BJ (cell line): ENCODE measurements around the gene ZBTB46. TPM values are rescaled to one million over a fixed set of nuclear protein-coding genes. Genes with fewer than 3 reads are reported as not detected.

Experiments used
- CTCF ChIA-PET: fragments of 350-600 bp; formaldehyde crosslinking; extraction: SDS; loops from one replicate; lab custom pipeline; 2021; ENCODE audit warnings: antibody characterized with exemption, inconsistent platforms; lab: Yijun Ruan, JAX
- POLR2A ChIA-PET: fragments of 300-600 bp; sonication (Branson Sonifier 250); formaldehyde crosslinking; extraction: SDS; loops from one replicate; lab custom pipeline; 2021; ENCODE audit warnings: antibody characterized with exemption; lab: Charles Lee
- DNase-seq: peaks from one replicate; pipeline ENCODE4 v3.0.0-alpha.2; 2011; ENCODE audit warnings: low read depth
- H3K27me3 ChIP-seq: 2 replicates; pipeline ENCODE4 v1.6.0; 2011; ENCODE audit warnings: low read length; ENCODE audit not compliant: control insufficient read depth, insufficient read depth
- H3K36me3 ChIP-seq: 2 replicates; pipeline ENCODE4 v1.5.1; 2011; ENCODE audit warnings: low read length; ENCODE audit not compliant: control insufficient read depth, insufficient read depth
- H3K4me3 ChIP-seq: 2 replicates; pipeline ENCODE4 v1.5.1; 2011; ENCODE audit warnings: low read depth, mild to moderate bottlenecking, control low read depth, low read length
- CTCF ChIP-seq: IDR thresholded peaks from 2 replicates; pipeline ENCODE4 v1.5.1; 2011; ENCODE audit warnings: low read depth, mild to moderate bottlenecking, control low read depth, inconsistent platforms, low read length, moderate library complexity; ENCODE audit not compliant: insufficient read depth
- polyA plus RNA-seq: library from polyadenylated mRNA; depleted of rRNA; stranded (reverse); fragments of >200 nt; gene quantifications from 2 replicates; pipeline ENCODE4 v1.2.3, GENCODE V29; 2011

ZBTB46 gene
- polyA plus RNA-seq, 1 experiment, result 0.32 TPM

GRCh38 chr20:63698739-63699465, 132.2 kb downstream of the ZBTB46 start:
- ChIA-PET CTCF (interaction anchor here (0.6 to 1.1 kb wide), 4 partner anchors 9 to 161 kb away, joined by 3 to 4 read pairs (median 4); partner anchors contain the start of genes ARFRP1 and ZGPAT), POLR2A (interaction anchor here (0.8 kb wide), 1 partner anchor 9 kb away, joined by 6 read pairs; the partner anchor contains the start of genes ARFRP1 and ZGPAT)
- TF ChIP-seq CTCF, result no peak
- DNase-seq, result peak; percentile 51
- Histone ChIP-seq H3K27me3 (no peaks in the 10 kb centered on the region), H3K36me3 (peaks cover 21% of the 10 kb centered on the region), H3K4me3 (no peak overlapping the region)

GRCh38 chr20:63697868-63698545, 133.1 kb downstream of the ZBTB46 start:
- no peak for DNase-seq
- ChIA-PET POLR2A (no interaction called here), CTCF (interaction anchor here (0.6 to 1.0 kb wide), 3 partner anchors 15 to 276 kb away, joined by 3 to 4 read pairs (median 3); no protein-coding TSS in a partner anchor)

GRCh38 chr20:63697357-63697867, 133.7 kb downstream of the ZBTB46 start:
- Histone ChIP-seq H3K36me3 (peaks cover 19% of the 10 kb centered on the region), H3K27me3 (no peaks in the 10 kb centered on the region), H3K4me3 (peak overlapping the region; percentile 31)
- TF ChIP-seq CTCF, result 0 out of 2 replicates have a peak, but pooled peaks have one; percentile 5
- DNase-seq, result no peak
- POLR2A ChIA-PET, result no interaction called here
- CTCF ChIA-PET, result interaction anchor here (1.0 to 1.2 kb wide), 2 partner anchors 14 to 276 kb away, joined by 4 to 5 read pairs; no protein-coding TSS in a partner anchor

More at GRCh38 chr20:63697868-63698545, 133.1 kb downstream of the ZBTB46 start:
- Histone ChIP-seq H3K4me3 (no peak overlapping the region), H3K27me3 (no peaks in the 10 kb centered on the region), H3K36me3 (peaks cover 19% of the 10 kb centered on the region)
- TF ChIP-seq CTCF, result no peak

GRCh38 chr20:63696628-63697356, 134.3 kb downstream of the ZBTB46 start, which contains the start of gene TNFRSF6B:
Gene TNFRSF6B, plus strand, starts transcription at chr20:63696652. Its CDS starts 116 bp downstream, at chr20:63696768.
- ChIA-PET POLR2A (no interaction called here), CTCF (interaction anchor here (1.0 to 1.2 kb wide), 2 partner anchors 14 to 277 kb away, joined by 4 to 5 read pairs; no protein-coding TSS in a partner anchor)
- no peak for DNase-seq
- H3K4me3 ChIP-seq, result peak within 1 kb of the TSS; percentile 31
- peaks cover 19% of the 10 kb centered on the region for H3K36me3 ChIP-seq
- TF ChIP-seq CTCF, result no peak
- no peaks in the 10 kb centered on the region for H3K27me3 ChIP-seq
